K562 (cell line): ENCODE measurements around the gene STC2. TPM values are rescaled to one million over a fixed set of nuclear protein-coding genes. Genes with fewer than 3 reads are reported as not detected.

Source experiments
- DMBX1 ChIP-seq: fragments of 250-450 bp; sonication (Bioruptor Pico); IDR thresholded peaks from 2 replicates; pipeline ENCODE4 v1.8.0; 2022; ENCODE audit warnings: inconsistent platforms, mild to moderate bottlenecking, moderate library complexity, borderline replicate concordance
- GATAD2B ChIP-seq: fragments of 450-650 bp; IDR thresholded peaks from 2 replicates; pipeline ENCODE4 v1.6.1; 2017; ENCODE audit warnings: mild to moderate bottlenecking, borderline replicate concordance
- MEIS2 ChIP-seq: fragments of 450-650 bp; IDR thresholded peaks from 2 replicates; pipeline ENCODE4 v1.6.1; 2014; ENCODE audit warnings: mild to moderate bottlenecking; ENCODE audit not compliant: partially characterized antibody
- POLR2G ChIP-seq: fragments of 200-400 bp; formaldehyde crosslinking; IDR thresholded peaks from 2 replicates; pipeline ENCODE4 v1.6.1; 2017; ENCODE audit warnings: low read depth, mild to moderate bottlenecking, antibody characterized with exemption, low read length, moderate library complexity
- PURB ChIP-seq: sonication (generic); formaldehyde crosslinking; IDR thresholded peaks from 2 replicates; pipeline ENCODE4 v1.9.0; 2021; ENCODE audit warnings: low read depth, mild to moderate bottlenecking, missing genetic modification reagents
- ZBTB1 ChIP-seq: sonication (generic); formaldehyde crosslinking; IDR thresholded peaks from 2 replicates; pipeline ENCODE4 v1.8.1; 2023; ENCODE audit warnings: missing genetic modification reagents, low read depth, mild to moderate bottlenecking, borderline replicate concordance
- ZNF175 ChIP-seq: fragments of 200-800 bp; sonication (Bioruptor generic); IDR thresholded peaks from 2 replicates; pipeline ENCODE4 v1.6.1; 2016; ENCODE audit warnings: low read depth, mild to moderate bottlenecking, missing genetic modification characterization, missing compliant biosample characterization
- polyA plus RNA-seq, 8 experiments: library from polyadenylated mRNA; depleted of rRNA in 4 of 8; stranded (reverse) in 5 of 8; unstranded in 3 of 8; fragments of >200 nt; fragmentation: Nextera tagmentation in 2 of 8; fragmentation: Illumina TruSeq in 1 of 8; extraction: Ambion mirVana in 2 of 8; extraction: Trizol in 1 of 8; gene quantifications; 2 replicates each; pipeline versions ENCODE4 v1.2.1 to v1.2.3, GENCODE V29; 2011 to 2014; ENCODE audit warnings: inconsistent platforms in 1 of 8, missing spikeins in 1 of 8
- total RNA-seq, 7 experiments: library from RNA; depleted of rRNA in 6 of 7; stranded (reverse); fragments of >200 nt in 6 of 7; fragmentation: Illumina TruSeq in 2 of 7; extraction: Trizol in 2 of 7; gene quantifications; 2 replicates each; pipeline versions ENCODE4 v1.2.1 to v1.2.3, GENCODE V29; 2011 to 2021; ENCODE audit warnings: low replicate concordance in 1 of 7
- TF ChIP-seq, protein P1 (sequence below): fragments of 450-650 bp; formaldehyde crosslinking; IDR thresholded peaks from 2 replicates; pipeline ENCODE4 v1.4.0; 2022; ENCODE audit warnings: mild to moderate bottlenecking, moderate library complexity
- TF ChIP-seq, protein P2 (sequence below): sonication (generic); formaldehyde crosslinking; IDR thresholded peaks from 2 replicates; pipeline ENCODE4 v1.8.0; 2022; ENCODE audit warnings: mild to moderate bottlenecking, missing genetic modification reagents
- TF ChIP-seq, protein P3 (sequence below), 2 experiments: fragments of 450-650 bp; conservative IDR thresholded peaks; 2 replicates each; pipeline ENCODE4 v1.6.1; 2017; ENCODE audit warnings: mild to moderate bottlenecking in 2 of 2, moderate library complexity in 2 of 2

STC2 gene
- total and polyA plus RNA-seq, 9 of the 15 experiments (the other 6 are each of a cell fraction or from before 2014, with no cell fraction given): 0.62 to 31.7 (median 7.4) TPM

DNA sequence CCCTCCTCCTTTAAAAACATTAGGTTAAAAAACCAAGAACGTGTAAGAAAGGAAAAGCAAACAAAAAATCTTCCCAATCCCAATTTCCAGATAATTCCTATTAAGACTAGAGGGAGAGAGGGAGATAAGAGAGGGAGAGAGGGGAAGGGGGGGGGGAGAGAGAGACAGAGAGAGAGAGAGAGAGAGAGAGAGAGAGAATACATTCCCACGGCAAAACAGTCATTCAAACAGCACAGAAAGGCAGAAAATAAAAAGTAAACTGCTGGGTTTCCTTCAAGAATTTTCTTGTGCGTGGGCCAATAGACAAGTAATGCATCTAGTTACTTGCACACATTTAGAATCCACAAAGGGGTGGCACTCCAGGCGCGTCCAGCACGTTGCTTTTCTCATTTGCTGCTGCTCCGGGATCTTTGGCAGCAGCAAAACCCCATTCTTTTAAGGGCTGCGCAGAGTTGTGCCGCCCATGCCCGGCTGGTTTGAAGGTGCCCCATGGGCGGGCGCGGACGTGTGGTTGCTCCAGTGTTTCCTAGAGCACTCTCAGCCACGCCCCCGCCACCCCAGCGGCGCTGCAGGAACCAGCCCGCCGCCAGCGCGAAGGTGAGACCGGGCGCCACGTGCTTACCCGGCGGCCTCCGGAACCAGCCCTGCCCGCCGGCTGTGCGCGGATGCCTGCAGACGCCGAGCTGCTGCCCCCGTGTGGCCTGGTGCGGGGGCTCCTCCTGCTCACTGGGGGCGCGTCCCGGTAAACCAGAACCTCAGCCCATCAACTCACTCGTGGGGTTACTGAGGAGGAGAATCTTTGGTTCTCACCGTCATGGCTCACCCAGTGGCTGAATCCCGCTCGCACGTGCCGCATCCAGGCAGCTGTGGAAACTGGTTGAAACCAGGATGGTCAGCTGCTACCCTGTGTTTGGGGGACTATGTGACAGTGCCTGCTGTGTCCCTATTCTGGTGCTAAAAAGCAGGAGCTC, 44.6 kb downstream of the STC2 start (continued):
- TF ChIP-seq, protein P1, sequence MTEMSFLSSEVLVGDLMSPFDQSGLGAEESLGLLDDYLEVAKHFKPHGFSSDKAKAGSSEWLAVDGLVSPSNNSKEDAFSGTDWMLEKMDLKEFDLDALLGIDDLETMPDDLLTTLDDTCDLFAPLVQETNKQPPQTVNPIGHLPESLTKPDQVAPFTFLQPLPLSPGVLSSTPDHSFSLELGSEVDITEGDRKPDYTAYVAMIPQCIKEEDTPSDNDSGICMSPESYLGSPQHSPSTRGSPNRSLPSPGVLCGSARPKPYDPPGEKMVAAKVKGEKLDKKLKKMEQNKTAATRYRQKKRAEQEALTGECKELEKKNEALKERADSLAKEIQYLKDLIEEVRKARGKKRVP: no peak
- TF ChIP-seq ZBTB1 (CRISPR knock-in tag) (peak; percentile 66; the same call in 1 of the 2 replicates), PURB (no peak), POLR2G (peak; percentile 34; the same call in 1 of the 2 replicates), DMBX1 (CRISPR knock-in tag) (peak; percentile 44; the same call in 1 of the 2 replicates), GATAD2B (no peak), ZNF175 (CRISPR knock-in tag) (no peak), MEIS2 (no peak)
- TF ChIP-seq, protein P2, sequence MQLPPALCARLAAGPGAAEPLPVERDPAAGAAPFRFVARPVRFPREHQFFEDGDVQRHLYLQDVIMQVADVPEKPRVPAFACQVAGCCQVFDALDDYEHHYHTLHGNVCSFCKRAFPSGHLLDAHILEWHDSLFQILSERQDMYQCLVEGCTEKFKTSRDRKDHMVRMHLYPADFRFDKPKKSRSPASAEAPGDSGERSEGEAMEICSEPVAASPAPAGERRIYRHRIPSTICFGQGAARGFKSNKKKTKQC (CRISPR knock-in tag): peak; percentile 91
- TF ChIP-seq, protein P3, sequence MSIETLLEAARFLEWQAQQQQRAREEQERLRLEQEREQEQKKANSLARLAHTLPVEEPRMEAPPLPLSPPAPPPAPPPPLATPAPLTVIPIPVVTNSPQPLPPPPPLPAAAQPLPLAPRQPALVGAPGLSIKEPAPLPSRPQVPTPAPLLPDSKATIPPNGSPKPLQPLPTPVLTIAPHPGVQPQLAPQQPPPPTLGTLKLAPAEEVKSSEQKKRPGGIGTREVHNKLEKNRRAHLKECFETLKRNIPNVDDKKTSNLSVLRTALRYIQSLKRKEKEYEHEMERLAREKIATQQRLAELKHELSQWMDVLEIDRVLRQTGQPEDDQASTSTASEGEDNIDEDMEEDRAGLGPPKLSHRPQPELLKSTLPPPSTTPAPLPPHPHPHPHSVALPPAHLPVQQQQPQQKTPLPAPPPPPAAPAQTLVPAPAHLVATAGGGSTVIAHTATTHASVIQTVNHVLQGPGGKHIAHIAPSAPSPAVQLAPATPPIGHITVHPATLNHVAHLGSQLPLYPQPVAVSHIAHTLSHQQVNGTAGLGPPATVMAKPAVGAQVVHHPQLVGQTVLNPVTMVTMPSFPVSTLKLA (conservative IDR thresholded peaks at IDR 0.05): peak; percentile 76 to 90
